COLO668 (cell line): ENCODE measurements around the gene PKP1.
A peak's percentile ranks its signal among the peaks of the same experiment; 100 is the strongest.

Source experiments
- DNase-seq: peaks from one replicate; lab custom pipeline; 2025; ENCODE audit not compliant: unreplicated experiment; lab: John Stamatoyannopoulos, UW

Gene PKP1

GRCh38 chr1:201260648-201261311 is 22.5 kb upstream of the PKP1 start:
- no peak for DNase-seq

GRCh38 chr1:201261771-201262547 is 21.3 kb upstream of the PKP1 start:
- DNase-seq: no peak

DNA sequence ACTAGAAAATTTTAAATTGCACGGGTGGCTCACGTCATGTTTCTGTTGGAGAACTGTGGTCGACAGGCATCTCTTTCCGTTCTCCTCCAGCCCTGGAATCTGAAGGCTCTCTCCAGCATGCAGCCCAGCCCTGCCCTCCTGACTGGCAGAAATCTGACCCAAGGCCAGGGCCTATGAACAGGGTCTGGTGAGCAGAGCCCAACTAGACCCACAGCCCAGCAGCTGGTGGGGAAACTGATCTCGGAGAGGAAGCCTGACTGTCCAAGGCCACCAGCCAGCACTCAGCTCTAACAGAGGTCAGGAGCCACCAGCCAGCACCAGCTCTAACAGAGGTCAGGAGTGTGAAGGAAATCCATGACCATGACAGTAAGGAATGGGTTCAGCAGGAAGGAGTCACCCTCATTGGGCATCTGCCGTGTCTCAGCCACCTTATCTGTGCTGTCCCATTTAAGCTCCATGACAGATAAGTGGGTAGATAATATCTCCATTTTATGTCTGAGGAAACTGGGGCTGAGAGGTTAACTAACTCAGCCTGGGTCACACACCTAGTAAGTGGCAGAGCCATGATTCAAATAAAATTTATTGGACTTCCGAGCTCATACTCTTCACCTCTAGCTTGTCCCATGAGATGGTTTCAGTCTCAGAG is 20.2 kb upstream of the PKP1 start:
- DNase-seq: no peak

DNA sequence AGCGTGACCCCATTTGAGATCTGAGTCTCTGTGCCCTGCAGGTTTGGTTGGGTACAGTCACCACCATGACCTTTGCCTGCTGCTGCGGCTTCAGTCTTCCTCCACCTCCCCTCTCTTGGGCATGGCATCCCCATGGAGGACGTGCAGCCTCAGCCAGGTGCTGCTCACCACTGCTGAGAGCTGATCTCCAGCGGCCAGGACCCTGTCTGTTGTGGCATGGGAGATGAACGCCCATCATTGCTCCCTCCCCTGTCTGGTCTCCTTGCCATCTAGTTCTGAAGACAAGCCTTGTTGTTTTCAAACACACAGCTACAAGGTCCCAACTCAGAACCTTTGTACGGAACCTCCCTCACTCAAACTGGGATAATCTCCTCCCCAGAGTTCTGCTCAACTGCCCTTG is 19.2 kb upstream of the PKP1 start:
- no peak for DNase-seq

DNA sequence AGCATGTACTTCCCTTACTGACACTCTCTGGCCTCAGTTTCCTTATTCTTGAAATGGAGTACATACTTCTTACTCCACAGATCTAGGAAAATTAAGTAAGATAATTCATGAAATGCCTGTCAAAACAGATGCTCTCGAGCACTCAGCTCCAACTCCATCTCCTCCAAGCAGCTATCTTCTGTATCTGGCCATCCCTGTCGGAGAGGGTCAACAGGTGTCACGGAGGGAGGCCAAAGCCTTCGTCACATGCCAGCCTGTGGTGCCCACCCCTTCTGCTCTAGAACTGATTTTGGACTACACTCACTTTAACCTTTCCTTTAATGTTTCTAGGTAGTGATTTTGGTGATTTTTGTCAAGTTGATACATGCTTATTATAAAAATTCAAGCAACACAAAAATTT is 18.8 kb upstream of the PKP1 start:
- no peak for DNase-seq

GRCh38 chr1:201265756-201266155 is 17.6 kb upstream of the PKP1 start:
- DNase-seq: no peak

DNA sequence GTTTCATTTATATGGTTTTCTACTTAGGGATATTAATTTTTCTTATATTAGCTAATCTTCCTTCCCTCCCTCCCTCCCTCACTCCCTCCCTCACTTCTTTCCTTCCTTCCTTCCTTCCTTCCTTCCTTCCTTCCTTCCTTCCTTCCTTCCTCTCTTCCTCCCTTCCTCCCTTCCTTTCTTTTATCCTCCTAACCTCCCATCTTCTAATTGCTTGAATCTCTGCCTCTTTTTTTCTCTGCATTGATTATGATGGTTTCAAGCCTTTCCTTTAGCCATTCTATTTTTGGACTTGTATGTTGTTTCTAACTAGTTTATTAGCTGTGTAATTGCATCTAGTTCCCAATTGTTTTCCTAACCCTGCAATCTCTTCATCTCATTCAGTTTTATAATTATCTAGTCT is 17.0 kb upstream of the PKP1 start:
- DNase-seq: no peak

DNA sequence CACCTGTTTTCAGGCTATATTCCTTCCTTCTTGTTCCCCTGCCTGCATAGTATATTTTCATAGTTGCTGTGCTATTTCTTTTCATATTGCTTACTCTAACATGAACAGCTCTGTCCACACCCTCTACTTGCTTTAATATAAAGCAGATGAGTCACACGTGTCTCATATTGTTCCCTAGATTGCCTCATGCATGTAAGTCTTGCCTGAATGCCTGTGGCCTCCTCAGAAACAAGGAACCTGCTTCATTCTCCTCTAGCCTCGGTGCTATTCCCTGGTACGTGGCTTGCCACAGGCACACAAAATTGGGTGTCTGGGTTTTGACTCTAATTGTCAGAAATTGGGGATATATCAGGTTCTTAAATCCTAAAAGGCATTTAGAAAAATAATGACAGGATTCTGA is 16.5 kb upstream of the PKP1 start:
- no peak for DNase-seq

DNA sequence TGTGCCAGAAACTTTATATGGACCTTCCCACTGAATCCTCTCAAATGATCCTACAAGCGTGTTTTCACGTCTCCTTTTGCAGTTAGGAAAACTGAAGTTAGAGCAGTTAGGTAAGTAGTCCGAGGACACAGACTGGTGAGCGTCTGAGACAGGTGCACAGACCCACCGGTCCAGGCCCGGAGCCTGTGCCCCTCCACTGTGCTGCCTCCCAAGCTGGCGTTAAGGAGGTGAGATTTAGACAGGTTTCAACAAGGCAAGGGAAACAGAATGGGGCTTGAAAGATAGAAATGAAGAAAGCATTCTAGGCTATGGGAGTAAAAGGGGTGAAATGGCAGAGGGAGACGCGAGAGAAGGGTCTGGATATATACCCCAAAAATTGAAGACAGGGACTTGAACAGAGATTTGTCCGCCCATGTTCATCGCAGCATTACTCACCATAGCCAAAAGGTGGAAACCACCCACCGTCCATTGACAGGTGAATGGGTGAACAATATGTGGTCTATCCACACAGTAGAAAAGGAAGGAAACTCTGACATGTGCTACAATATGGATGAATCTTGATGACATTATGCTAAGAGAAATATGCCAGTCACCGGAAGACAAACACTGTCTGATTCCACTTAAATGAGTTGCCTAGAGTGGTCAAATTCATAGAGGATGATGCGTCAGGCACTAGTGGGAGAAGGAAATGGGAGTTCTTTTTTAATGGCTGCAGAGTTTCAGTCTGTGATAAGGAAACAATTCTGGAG is 15.7 kb upstream of the PKP1 start:
- DNase-seq: no peak

- DNase-seq: no peak
Measured at GRCh38 chr1:201268604-201269151, 14.6 kb upstream of the PKP1 start.

GRCh38 chr1:201269281-201269680 is 14.0 kb upstream of the PKP1 start:
- DNase-seq: no peak

DNA sequence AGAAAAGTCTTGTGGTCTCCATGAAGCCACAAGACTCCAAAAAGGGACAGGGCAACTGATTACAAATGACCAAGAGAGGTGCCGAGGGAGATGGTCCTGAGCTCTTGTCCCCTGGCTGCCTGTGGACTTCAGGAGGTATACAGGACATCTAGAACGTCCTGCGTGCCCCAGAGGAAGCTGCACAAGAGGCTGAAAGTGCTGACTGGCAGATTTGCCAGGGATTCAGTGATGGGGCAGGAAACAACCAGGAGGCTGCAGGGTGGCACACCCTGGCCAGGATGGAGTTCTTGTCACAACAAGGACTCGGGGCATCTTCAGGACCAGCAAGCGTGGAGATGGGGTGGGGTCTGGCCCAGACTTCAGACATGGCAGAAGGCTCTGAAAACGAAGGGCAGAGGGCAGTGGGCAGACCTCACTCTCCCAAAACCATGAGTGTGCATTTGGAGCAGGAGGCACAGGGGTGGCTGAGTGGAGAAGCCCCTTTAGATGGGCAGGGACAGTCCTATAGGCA is 13.4 kb upstream of the PKP1 start:
- DNase-seq: no peak

GRCh38 chr1:201270616-201271390 is 12.5 kb upstream of the PKP1 start:
- no peak for DNase-seq

DNA sequence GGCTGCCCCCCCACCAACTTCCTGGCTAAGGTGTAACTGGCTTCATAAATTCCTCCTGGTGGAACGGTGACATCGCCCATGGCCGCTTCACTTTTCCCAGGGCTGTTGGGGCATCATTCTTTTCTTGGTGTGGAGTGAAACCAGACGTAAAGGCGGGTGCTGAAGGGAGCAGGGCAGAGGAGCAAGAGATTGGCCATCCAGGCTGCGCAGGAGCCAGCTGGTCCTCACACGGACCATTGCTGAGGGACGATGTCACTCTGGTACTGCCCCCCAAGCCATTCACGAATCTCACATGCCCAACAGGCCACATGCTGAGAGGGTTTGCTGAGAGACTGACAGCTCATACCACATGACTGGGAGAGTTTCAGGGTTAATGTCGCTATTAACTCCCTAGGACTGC is 10.5 kb upstream of the PKP1 start:
- no peak for DNase-seq

GRCh38 chr1:201274616-201275252 is 8.6 kb upstream of the PKP1 start:
- DNase-seq: no peak

DNA sequence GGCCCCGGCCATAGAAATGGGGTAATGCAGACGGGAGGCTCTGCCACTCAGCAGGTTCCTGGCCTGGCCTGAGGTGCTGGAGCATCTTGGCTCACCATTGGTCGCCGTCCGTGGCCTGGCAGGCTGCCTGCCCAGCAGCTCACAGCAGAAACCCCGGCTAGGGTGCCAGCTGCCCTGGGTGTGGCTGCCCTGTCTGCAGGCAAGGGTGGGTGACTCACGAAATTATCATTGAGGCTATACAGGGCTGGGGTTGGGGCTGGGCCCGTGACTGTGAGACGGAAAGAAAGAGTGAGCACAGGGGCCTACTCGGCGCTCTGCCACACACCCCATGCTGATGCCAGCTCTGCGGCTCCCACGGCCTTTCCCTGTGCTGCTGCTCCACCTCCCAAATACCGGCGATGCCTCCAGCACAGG is 8.0 kb upstream of the PKP1 start:
- peak; percentile 87 for DNase-seq

DNA sequence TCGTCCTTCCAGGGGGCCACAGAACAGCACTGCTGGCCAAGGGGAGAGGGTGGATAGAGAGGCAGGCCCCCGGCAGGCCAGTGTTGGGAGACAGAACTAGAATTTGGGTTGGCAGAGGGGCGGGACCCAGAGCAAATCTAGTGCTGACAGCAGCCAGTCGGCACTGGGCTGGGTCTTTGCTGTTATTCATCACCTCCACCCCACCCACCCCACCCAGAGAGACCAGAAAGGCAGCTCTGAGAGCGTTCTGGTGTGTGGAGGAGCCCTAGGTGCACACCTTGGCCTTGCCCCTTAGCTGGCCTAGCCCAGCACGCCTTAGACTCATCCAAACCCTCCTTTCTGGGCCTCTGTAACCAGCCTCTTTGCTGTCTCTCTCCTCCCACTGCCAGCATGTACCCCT is 6.4 kb upstream of the PKP1 start:
- DNase-seq: no peak

- DNase-seq: no peak
Measured at GRCh38 chr1:201277441-201277840, 5.9 kb upstream of the PKP1 start.

GRCh38 chr1:201279313-201279712 is 4.0 kb upstream of the PKP1 start:
- no peak for DNase-seq

DNA sequence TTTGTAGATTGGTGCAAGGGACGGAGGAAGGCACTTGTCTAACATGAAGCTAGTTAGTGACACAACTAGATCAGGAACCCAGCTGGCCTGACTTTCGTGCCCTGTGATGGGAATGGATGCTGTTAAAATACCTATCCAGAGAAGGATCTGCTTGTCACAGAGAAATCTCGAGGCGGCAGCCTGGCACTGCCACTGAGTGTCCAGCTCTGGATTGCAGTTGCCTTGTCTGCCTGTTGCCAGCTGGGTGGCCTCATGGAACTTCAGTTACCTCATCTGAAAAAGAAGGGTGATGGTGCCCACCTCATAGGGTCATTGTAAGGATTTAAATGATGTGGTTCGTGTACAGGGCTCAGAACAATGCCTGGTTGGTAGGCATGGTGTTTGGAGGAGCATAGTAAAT is 2.4 kb upstream of the PKP1 start:
- no peak for DNase-seq
